ENCODE data around the gene COX19. TPM values are rescaled to one million over a fixed set of nuclear protein-coding genes. Genes with fewer than 3 reads are reported as not detected.

The COX19 gene
- total RNA-seq, 1 experiment from 2014 or later, result 14.0 TPM

GRCh38 chr7:1011297-1012003 lies 36.1 kb upstream of the COX19 start:
- H3K27ac ChIP-seq (ENCODE audit: low read depth, low read length), result no peak overlapping the region
- no peak for DNase-seq (ENCODE audit: low read depth, low spot score)
- no TSS peak for BruUV-seq (replicated peaks)
- ChIA-PET RAD21 (ENCODE audit: low non-redundant PET in 1 of 2, low total read pairs in 2 of 2, uncharacterized antibody in 2 of 2, unreplicated experiment in 2 of 2) (no interaction called here), CTCF (no interaction called here), POLR2A (no interaction called here)
- ATAC-seq, result no peak
- TF ChIP-seq ELF1 (IDR thresholded peaks at IDR 0.05; ENCODE audit: borderline replicate concordance, low read depth), result no peak
- no peak; the same call in 1 of the 2 replicates for TF ChIP-seq EGR1 (IDR thresholded peaks at IDR 0.05; ENCODE audit: low read depth)
- no peak for TF ChIP-seq RAD21 (IDR thresholded peaks at IDR 0.05; ENCODE audit: low read depth)
- no peak for TF ChIP-seq MAX (IDR thresholded peaks at IDR 0.05)
- no peak for TF ChIP-seq EZH2 (IDR thresholded peaks at IDR 0.05)
- no peak for TF ChIP-seq SP1 (IDR thresholded peaks at IDR 0.05; ENCODE audit: low read depth)
- no peak for TF ChIP-seq SIN3A (IDR thresholded peaks at IDR 0.05; ENCODE audit: low read depth)
- TF ChIP-seq ZNF274 (IDR thresholded peaks at IDR 0.05; ENCODE audit: low read depth, low read length), result no peak
- no peak for TF ChIP-seq JUND (IDR thresholded peaks at IDR 0.05)
- TF ChIP-seq EZH2phosphoT487 (IDR thresholded peaks at IDR 0.05; ENCODE audit: borderline replicate concordance), result no peak
- no peak for TF ChIP-seq ATF3 (IDR thresholded peaks at IDR 0.05)
- no peak for TF ChIP-seq POLR2AphosphoS5 (IDR thresholded peaks at IDR 0.05; ENCODE audit: low read depth, low read length)
- TF ChIP-seq CTCF (IDR thresholded peaks at IDR 0.05 in 2 of 3, conservative IDR thresholded peaks at IDR 0.05 in 1 of 3; ENCODE audit: borderline replicate concordance in 1 of 3, insufficient read depth in 1 of 3, low read depth in 2 of 3, low read length in 2 of 3), result no peak
- no peak for TF ChIP-seq ZFX (IDR thresholded peaks at IDR 0.05)
- no peak for TF ChIP-seq ZBTB33 (IDR thresholded peaks at IDR 0.05; ENCODE audit: extremely low read depth, insufficient replicate concordance, low read length)
- TF ChIP-seq TCF7L2 (IDR thresholded peaks at IDR 0.05; ENCODE audit: borderline replicate concordance, extremely low read depth, insufficient read depth, insufficient read length), result no peak
- TF ChIP-seq REST (IDR thresholded peaks at IDR 0.05; ENCODE audit: low read depth), result no peak
- no peak overlapping the region for H2AFZ ChIP-seq (ENCODE audit: low read depth, low read length, poor library complexity, severe bottlenecking)
- no peaks in the 10 kb centered on the region for H3K9me3 ChIP-seq (ENCODE audit: control insufficient read depth in 1 of 2, insufficient read depth in 1 of 2, low read depth in 1 of 2, low read length in 2 of 2)
- H3K4me2 ChIP-seq (ENCODE audit: low read length), result no peak overlapping the region
- no peaks in the 10 kb centered on the region for H3K9me2 ChIP-seq (ENCODE audit: insufficient read depth)
- no peak overlapping the region for H3K4me3 ChIP-seq (replicated peaks in 1 of 2; ENCODE audit: low read depth in 1 of 2, low read length in 2 of 2)
- H3K9ac ChIP-seq (ENCODE audit: low read length), result no peak overlapping the region
- H3K4me1 ChIP-seq (ENCODE audit: control insufficient read depth in 1 of 2, insufficient read depth in 2 of 2, low read length in 2 of 2), result no peaks in the 10 kb centered on the region
- intact Hi-C loops (cut with micrococcal nuclease), result no loop called here
- H3K27me3 ChIP-seq (ENCODE audit: insufficient read depth, low read length), result no peaks in the 10 kb centered on the region
- H3K36me3 ChIP-seq (ENCODE audit: control insufficient read depth in 1 of 2, insufficient read depth in 2 of 2, low read length in 2 of 2), result no peaks in the 10 kb centered on the region
- H3K79me2 ChIP-seq (ENCODE audit: insufficient read depth, low read length), result 0 out of 2 replicates have a peak, but pooled peaks cover 5% of the 10 kb centered on the region
- H4K20me1 ChIP-seq (ENCODE audit: insufficient read depth), result no peaks in the 10 kb centered on the region

Measured in HCT116 (cell line).